ENCODE results near the gene HBS1L.

- TF ChIP-seq, protein P1, sequence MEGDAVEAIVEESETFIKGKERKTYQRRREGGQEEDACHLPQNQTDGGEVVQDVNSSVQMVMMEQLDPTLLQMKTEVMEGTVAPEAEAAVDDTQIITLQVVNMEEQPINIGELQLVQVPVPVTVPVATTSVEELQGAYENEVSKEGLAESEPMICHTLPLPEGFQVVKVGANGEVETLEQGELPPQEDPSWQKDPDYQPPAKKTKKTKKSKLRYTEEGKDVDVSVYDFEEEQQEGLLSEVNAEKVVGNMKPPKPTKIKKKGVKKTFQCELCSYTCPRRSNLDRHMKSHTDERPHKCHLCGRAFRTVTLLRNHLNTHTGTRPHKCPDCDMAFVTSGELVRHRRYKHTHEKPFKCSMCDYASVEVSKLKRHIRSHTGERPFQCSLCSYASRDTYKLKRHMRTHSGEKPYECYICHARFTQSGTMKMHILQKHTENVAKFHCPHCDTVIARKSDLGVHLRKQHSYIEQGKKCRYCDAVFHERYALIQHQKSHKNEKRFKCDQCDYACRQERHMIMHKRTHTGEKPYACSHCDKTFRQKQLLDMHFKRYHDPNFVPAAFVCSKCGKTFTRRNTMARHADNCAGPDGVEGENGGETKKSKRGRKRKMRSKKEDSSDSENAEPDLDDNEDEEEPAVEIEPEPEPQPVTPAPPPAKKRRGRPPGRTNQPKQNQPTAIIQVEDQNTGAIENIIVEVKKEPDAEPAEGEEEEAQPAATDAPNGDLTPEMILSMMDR (optimal IDR thresholded peaks at IDR 0.05 in 1 of 3, IDR thresholded peaks at IDR 0.05 in 1 of 3, conservative IDR thresholded peaks at IDR 0.05 in 1 of 3; ENCODE audit: extremely low read depth in 1 of 3, insufficient read depth in 2 of 3, low read length in 3 of 3), result no peak
- TF ChIP-seq EZH2 (IDR thresholded peaks at IDR 0.05; ENCODE audit: low read length), result no peak
Observed at GRCh38 chr6:135008072-135008940, 46.3 kb downstream of the HBS1L start.

Data from keratinocyte (primary cell).